H1 (cell line): Measurements from ENCODE around the gene ZMAT5. TPM values are rescaled to one million over a fixed set of nuclear protein-coding genes. Genes with fewer than 3 reads are reported as not detected.

Source experiments
- CTCF ChIA-PET: fragments of 300-600 bp; sonication (Branson Sonifier 250); formaldehyde crosslinking; loops from one replicate; lab custom pipeline; 2021; ENCODE audit not compliant: partially characterized antibody; lab: Charles Lee
- POLR2A ChIA-PET: fragments of 300-600 bp; sonication (Branson Sonifier 250); formaldehyde crosslinking; loops from one replicate; lab custom pipeline; 2021; ENCODE audit warnings: inconsistent platforms; ENCODE audit not compliant: partially characterized antibody; lab: Charles Lee
- DNase-seq, 2 experiments: peaks; one replicate each; pipeline versions ENCODE4 v3.0.0 to v3.0.0-alpha.2; 2010 to 2022; ENCODE audit warnings: low spot score in 2 of 2, low read depth in 1 of 2, mixed read lengths in 1 of 2
- FAIRE-seq: peaks from 2 replicates; lab custom pipeline; 2011; peaks lifted over from hg19 to GRCh38; lab: Jason Lieb, UNC
- H2AFZ ChIP-seq: 2 replicates; pipeline ENCODE4 v1.8.1; 2012; ENCODE audit warnings: low read length, inconsistent platforms
- H2AK5ac ChIP-seq: 2 replicates; pipeline ENCODE4 v1.6.1; 2013; ENCODE audit warnings: low read depth, low read length
- H2BK120ac ChIP-seq: replicated peaks from 2 replicates; pipeline ENCODE3; 2013; ENCODE audit warnings: low read depth, low read length, inconsistent platforms
- H2BK12ac ChIP-seq: 2 replicates; pipeline ENCODE4 v1.6.1; 2013; ENCODE audit warnings: low read depth, low read length
- H2BK15ac ChIP-seq: 2 replicates; pipeline ENCODE4 v1.6.1; 2013; ENCODE audit warnings: low read length
- H2BK20ac ChIP-seq: 2 replicates; pipeline ENCODE4 v1.6.1; 2013; ENCODE audit warnings: low read length
- H2BK5ac ChIP-seq: 2 replicates; pipeline ENCODE4 v1.6.1; 2013; ENCODE audit warnings: low read depth, low read length
- H3K14ac ChIP-seq: 2 replicates; pipeline ENCODE4 v1.6.1; 2013; ENCODE audit warnings: inconsistent platforms; ENCODE audit not compliant: insufficient read length
- H3K18ac ChIP-seq: 2 replicates; pipeline ENCODE4 v1.6.1; 2013; ENCODE audit warnings: low read length; ENCODE audit errors: extremely low read depth
- H3K23ac ChIP-seq: 2 replicates; pipeline ENCODE4 v1.6.1; 2013; ENCODE audit warnings: inconsistent platforms; ENCODE audit not compliant: insufficient read length
- H3K23me2 ChIP-seq: 2 replicates; pipeline ENCODE4 v1.6.1; 2013; ENCODE audit warnings: low read depth, low read length
- H3K27ac ChIP-seq: 2 replicates; pipeline ENCODE4 v1.6.1; 2011; ENCODE audit warnings: low read depth, low read length, inconsistent platforms
- H3K27me3 ChIP-seq, 4 experiments: replicated peaks in 1 of 4; 1 replicate in 1 of 4; 2 replicates in 3 of 4; pipeline versions ENCODE4 v1.6.1 to v1.8.1; 2011 to 2013; ENCODE audit warnings: low read length in 3 of 4, mild to moderate bottlenecking in 3 of 4, inconsistent platforms in 2 of 4, mixed read lengths in 2 of 4, moderate library complexity in 1 of 4; ENCODE audit not compliant: control insufficient read depth in 3 of 4, insufficient read depth in 3 of 4; ENCODE audit errors: extremely low read depth in 1 of 4
- H3K36me3 ChIP-seq, 4 experiments: 2 replicates each; pipeline versions ENCODE4 v1.6.1 to v1.8.1; 2011 to 2013; ENCODE audit warnings: mild to moderate bottlenecking in 4 of 4, low read length in 3 of 4, moderate library complexity in 2 of 4, control low read depth in 1 of 4, inconsistent platforms in 1 of 4; ENCODE audit not compliant: insufficient read depth in 4 of 4, control insufficient read depth in 2 of 4
- H3K4ac ChIP-seq: replicated peaks from 2 replicates; pipeline ENCODE3; 2013; ENCODE audit warnings: low read length, low read depth, mixed read lengths, inconsistent platforms; ENCODE audit not compliant: insufficient read length
- H3K4me1 ChIP-seq, 4 experiments: replicated peaks in 1 of 4; 1 replicate in 1 of 4; 2 replicates in 3 of 4; pipeline versions ENCODE4 v1.6.1 to v1.8.1; 2011 to 2013; ENCODE audit warnings: low read length in 3 of 4, inconsistent platforms in 2 of 4, mixed read lengths in 1 of 4; ENCODE audit not compliant: insufficient read depth in 4 of 4, control insufficient read depth in 3 of 4
- H3K4me2 ChIP-seq, 2 experiments: 2 replicates each; pipeline versions ENCODE4 v1.6.1 to v1.8.1; 2011 to 2013; ENCODE audit warnings: low read depth in 2 of 2, low read length in 2 of 2, control low read depth in 1 of 2, inconsistent platforms in 1 of 2, mild to moderate bottlenecking in 1 of 2; ENCODE audit not compliant: insufficient read depth in 1 of 2
- H3K4me3 ChIP-seq, 4 experiments: fragments of 200-600, 300-600 bp in 1 of 4; sonication (generic), shearing (Covaris generic), sonication (Bioruptor Twin) in 1 of 4; 2 replicates each; pipeline versions ENCODE4 v1.5.1 to v1.8.1; 2011 to 2016; ENCODE audit warnings: low read length in 4 of 4, low read depth in 3 of 4, control low read depth in 2 of 4, inconsistent platforms in 2 of 4, mild to moderate bottlenecking in 2 of 4, mixed read lengths in 1 of 4, moderate library complexity in 1 of 4; ENCODE audit not compliant: insufficient read depth in 2 of 4; ENCODE audit errors: extremely low read depth in 1 of 4
- H3K56ac ChIP-seq: replicated peaks from 2 replicates; pipeline ENCODE3; 2013; ENCODE audit warnings: low read depth, mild to moderate bottlenecking, mixed read lengths, low read length, inconsistent platforms; ENCODE audit not compliant: insufficient read length
- H3K79me1 ChIP-seq: 2 replicates; pipeline ENCODE4 v1.6.1; 2013; ENCODE audit warnings: low read depth, low read length, control low read depth
- H3K79me2 ChIP-seq, 2 experiments: 2 replicates each; pipeline versions ENCODE4 v1.6.1 to v1.8.1; 2012 to 2013; ENCODE audit warnings: low read length in 2 of 2, mild to moderate bottlenecking in 2 of 2, inconsistent platforms in 1 of 2; ENCODE audit not compliant: insufficient read depth in 2 of 2, control insufficient read depth in 1 of 2
- H3K9ac ChIP-seq, 4 experiments: replicated peaks in 1 of 4; 1 replicate in 1 of 4; 2 replicates in 3 of 4; pipeline versions ENCODE4 v1.6.1 to v1.8.1; 2011 to 2013; ENCODE audit warnings: low read depth in 3 of 4, low read length in 3 of 4, control low read depth in 2 of 4, mild to moderate bottlenecking in 2 of 4, moderate library complexity in 2 of 4, inconsistent platforms in 1 of 4; ENCODE audit errors: extremely low read depth in 1 of 4
- H3K9me3 ChIP-seq, 2 experiments: 2 replicates each; pipeline versions ENCODE4 v1.6.1 to v1.8.1; 2012 to 2013; ENCODE audit warnings: mild to moderate bottlenecking in 2 of 2, moderate library complexity in 2 of 2, control low read depth in 1 of 2, inconsistent platforms in 1 of 2, low read depth in 1 of 2, low read length in 1 of 2, mixed read lengths in 1 of 2; ENCODE audit not compliant: insufficient read depth in 2 of 2
- H4K20me1 ChIP-seq, 2 experiments: replicated peaks in 1 of 2; 2 replicates each; pipeline versions ENCODE3 to v1.8.1; 2011 to 2013; ENCODE audit warnings: inconsistent platforms in 2 of 2, low read length in 2 of 2, mild to moderate bottlenecking in 1 of 2; ENCODE audit not compliant: insufficient read depth in 2 of 2, control insufficient read depth in 1 of 2
- H4K5ac ChIP-seq: 2 replicates; pipeline ENCODE4 v1.6.1; 2013; ENCODE audit warnings: low read length, low read depth, mixed read lengths, inconsistent platforms; ENCODE audit not compliant: insufficient read length
- H4K8ac ChIP-seq: 2 replicates; pipeline ENCODE4 v1.8.0; 2013; ENCODE audit warnings: mild to moderate bottlenecking, moderate library complexity, low read length, inconsistent platforms; ENCODE audit not compliant: insufficient read depth; ENCODE audit errors: extremely low read depth
- H4K91ac ChIP-seq: replicated peaks from 2 replicates; pipeline ENCODE3; 2013; ENCODE audit warnings: low read length, mixed read lengths, inconsistent platforms; ENCODE audit not compliant: insufficient read length
- KDM5A ChIP-seq: fragments of 200-600 bp; IDR thresholded peaks from 2 replicates; pipeline ENCODE4 v1.7.1; 2012; ENCODE audit warnings: mild to moderate bottlenecking, low read length, inconsistent platforms, mixed read lengths
- WGBS, 2 experiments: shearing (Covaris generic) in 1 of 2; methylation state at CpG; one replicate each; pipeline versions ENCODE4 v1.1.6 to v1.1.7; 2013 to 2015; ENCODE audit warnings: low lambda C conversion rate in 2 of 2, mixed read lengths in 2 of 2, inconsistent platforms in 1 of 2, low coverage in 1 of 2, missing lambda C conversion rate in 1 of 2; ENCODE audit not compliant: insufficient replicate concordance in 2 of 2, insufficient coverage in 1 of 2, insufficient read length in 1 of 2; ENCODE audit errors: extremely low coverage in 1 of 2, missing lambda C conversion rate in 1 of 2; 5-methylcytosine and 5-hydroxymethylcytosine counted together
- polyA plus RNA-seq, 7 experiments: library from polyadenylated mRNA; depleted of rRNA in 3 of 7; stranded (reverse) in 5 of 7; unstranded in 2 of 7; fragments of >200 nt in 5 of 7; fragments of 200-250 nt in 2 of 7; gene quantifications; 1 replicate in 5 of 7; 2 replicates in 1 of 7; 4 replicates in 1 of 7; pipeline versions ENCODE4 v1.2.1 to v1.2.3, GENCODE V29; 2011 to 2013; ENCODE audit warnings: missing spikeins in 2 of 7, mixed read lengths in 2 of 7
- total RNA-seq: library from RNA; stranded (reverse); fragmentation: NEBNext Ultra II Directional; extraction: Animal tissue kit (Norgen Biotek cat#: 25700); gene quantifications from 2 replicates; pipeline ENCODE4 v1.2.1, GENCODE V29; 2021
- TF ChIP-seq, protein P1 (sequence below), 3 experiments: IDR thresholded peaks; 1 replicate in 2 of 3; 2 replicates in 1 of 3; pipeline versions ENCODE4 v1.5.1 to v1.6.1; 2011; ENCODE audit warnings: low read length in 3 of 3, mild to moderate bottlenecking in 3 of 3, inconsistent platforms in 2 of 3, low read depth in 1 of 3, moderate library complexity in 1 of 3; ENCODE audit not compliant: insufficient read depth in 1 of 3; ENCODE audit errors: control extremely low read depth in 1 of 3

ZMAT5 gene
- total and polyA plus RNA-seq, 2 of the 8 experiments (the other 6 are each of a cell fraction or from before 2014, with no cell fraction given): 14.0 to 38.3 TPM

GRCh38 chr22:29723766-29724165 lies 43.0 kb downstream of the ZMAT5 start:
- FAIRE-seq: no peak
- no peak overlapping the region for H2BK5ac ChIP-seq
- no peak overlapping the region for H3K4ac ChIP-seq
- no peak overlapping the region for H4K5ac ChIP-seq
- no peak overlapping the region for H2AK5ac ChIP-seq
- no peak overlapping the region for H4K8ac ChIP-seq
- no peak overlapping the region for H3K23ac ChIP-seq
- H3K18ac ChIP-seq: no peak overlapping the region
- no peaks in the 10 kb centered on the region for H3K9me3 ChIP-seq
- no peak overlapping the region for H3K56ac ChIP-seq
- no peak for DNase-seq
- H4K20me1 ChIP-seq: peaks cover 1 to 3% of the 10 kb centered on the region in 2 experiments
- no peak for TF ChIP-seq KDM5A
- TF ChIP-seq, protein P1, sequence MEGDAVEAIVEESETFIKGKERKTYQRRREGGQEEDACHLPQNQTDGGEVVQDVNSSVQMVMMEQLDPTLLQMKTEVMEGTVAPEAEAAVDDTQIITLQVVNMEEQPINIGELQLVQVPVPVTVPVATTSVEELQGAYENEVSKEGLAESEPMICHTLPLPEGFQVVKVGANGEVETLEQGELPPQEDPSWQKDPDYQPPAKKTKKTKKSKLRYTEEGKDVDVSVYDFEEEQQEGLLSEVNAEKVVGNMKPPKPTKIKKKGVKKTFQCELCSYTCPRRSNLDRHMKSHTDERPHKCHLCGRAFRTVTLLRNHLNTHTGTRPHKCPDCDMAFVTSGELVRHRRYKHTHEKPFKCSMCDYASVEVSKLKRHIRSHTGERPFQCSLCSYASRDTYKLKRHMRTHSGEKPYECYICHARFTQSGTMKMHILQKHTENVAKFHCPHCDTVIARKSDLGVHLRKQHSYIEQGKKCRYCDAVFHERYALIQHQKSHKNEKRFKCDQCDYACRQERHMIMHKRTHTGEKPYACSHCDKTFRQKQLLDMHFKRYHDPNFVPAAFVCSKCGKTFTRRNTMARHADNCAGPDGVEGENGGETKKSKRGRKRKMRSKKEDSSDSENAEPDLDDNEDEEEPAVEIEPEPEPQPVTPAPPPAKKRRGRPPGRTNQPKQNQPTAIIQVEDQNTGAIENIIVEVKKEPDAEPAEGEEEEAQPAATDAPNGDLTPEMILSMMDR (IDR thresholded peaks at IDR 0.05; ENCODE audit: control extremely low read depth in 1 of 3, insufficient read depth in 1 of 3, low read depth in 1 of 3, low read length in 3 of 3): peak in 1 of 3 experiments; percentile 32; a peak in 1 of 4 replicates
- POLR2A ChIA-PET: no interaction called here
- H2BK12ac ChIP-seq: no peak overlapping the region
- H3K23me2 ChIP-seq: peaks cover 5% of the 10 kb centered on the region; the same call in 1 of the 2 replicates
- H3K27ac ChIP-seq: no peak overlapping the region
- H3K4me1 ChIP-seq: peaks cover 0 to 20% (median 7%) of the 10 kb centered on the region in 4 experiments; a peak in 6 of 7 replicates
- no peaks in the 10 kb centered on the region for H3K79me2 ChIP-seq
- no peaks in the 10 kb centered on the region for H3K36me3 ChIP-seq
- no peak overlapping the region for H4K91ac ChIP-seq
- H3K79me1 ChIP-seq: no peaks in the 10 kb centered on the region
- H3K27me3 ChIP-seq: peaks cover 21 to 41% (median 30%) of the 10 kb centered on the region in 4 experiments
- CTCF ChIA-PET: interaction anchor here (1.1 to 4.8 kb wide), 5 partner anchors 9 to 32 kb away, joined by 3 to 22 read pairs (median 7); no protein-coding TSS in a partner anchor
- no peak overlapping the region for H3K4me3 ChIP-seq
- no peak overlapping the region for H2AFZ ChIP-seq
- WGBS, 2 experiments: 87% methylated on average over 10 of the region's 10 CpGs; no CpG with 5 or more reads in 1 of the 2 experiments
- no peak overlapping the region for H3K4me2 ChIP-seq
- no peak overlapping the region for H2BK120ac ChIP-seq
- H3K14ac ChIP-seq: no peak overlapping the region
- H2BK20ac ChIP-seq: no peak overlapping the region
- H2BK15ac ChIP-seq: no peak overlapping the region
- no peak overlapping the region for H3K9ac ChIP-seq
